Measurements from ENCODE around the gene EPS8L3.
"Not testable (repeated sequence)": the region's sequence is repeated elsewhere in the genome, so short reads cannot be mapped to it uniquely, and the experiment has no call there.

The EPS8L3 gene

DNA sequence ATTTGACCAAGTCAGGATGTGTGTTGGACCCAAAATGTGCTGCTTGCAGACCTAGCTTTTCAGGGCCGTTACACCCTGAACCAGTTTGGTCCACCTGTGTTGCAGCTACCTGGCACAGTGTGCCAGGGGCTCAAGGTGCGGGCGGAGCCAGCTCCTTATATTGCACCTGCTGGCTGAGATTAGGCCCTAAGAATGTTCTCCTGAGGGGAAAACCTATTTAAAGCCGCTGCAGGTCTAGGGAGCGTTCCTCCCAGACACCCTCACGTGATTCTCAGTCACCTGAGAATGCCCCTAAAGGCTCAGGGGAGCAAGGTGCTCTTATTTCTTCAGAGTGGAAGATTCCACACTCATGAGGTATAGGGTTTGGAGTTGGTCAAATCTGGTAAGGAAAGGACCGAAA, 34.9 kb downstream of the EPS8L3 start:
- DNase-seq, result no peak

- DNase-seq, result no peak
Observed at GRCh38 chr1:109726728-109727373, 36.9 kb downstream of the EPS8L3 start.

DNA sequence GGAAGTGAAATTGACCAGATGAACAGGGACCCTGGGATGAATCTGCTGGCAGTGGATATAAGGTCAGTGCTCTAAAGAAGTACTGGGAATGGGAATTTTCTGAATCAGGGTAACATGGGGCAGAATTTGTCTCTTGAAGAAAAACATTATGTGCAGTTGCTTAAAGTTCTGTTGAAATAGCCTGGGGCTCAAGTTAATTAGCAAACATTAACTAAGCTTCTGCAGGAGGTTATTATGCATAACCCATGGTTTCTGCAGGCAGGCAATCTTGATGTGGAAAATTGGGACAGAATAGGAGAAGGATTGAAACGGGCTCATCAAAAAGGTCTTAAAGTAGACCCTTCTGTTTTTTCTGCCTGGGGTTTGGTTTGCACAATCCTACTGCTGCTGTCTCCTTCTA, 37.7 kb downstream of the EPS8L3 start:
- DNase-seq, result no peak

DNA sequence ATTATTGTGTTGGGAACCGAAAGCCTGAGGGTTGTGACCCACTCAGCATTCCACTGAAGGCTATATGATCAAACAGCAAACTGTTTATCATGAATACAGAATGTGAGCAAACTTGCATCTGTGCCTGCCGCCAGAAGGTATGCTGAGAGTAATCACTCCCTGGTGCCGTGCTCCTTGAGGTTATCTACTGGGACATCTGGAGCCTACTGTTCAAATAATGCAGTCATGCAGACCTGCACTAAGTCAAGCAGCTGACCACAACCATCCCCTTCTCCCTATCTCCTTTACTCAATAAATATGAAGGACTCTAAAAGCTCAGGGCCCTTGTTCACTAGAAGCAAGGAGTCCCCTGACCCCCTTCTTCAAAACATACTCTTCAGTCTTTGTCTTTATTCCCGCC, 38.2 kb downstream of the EPS8L3 start:
- DNase-seq, result no peak

GRCh38 chr1:109724933-109725332, 38.8 kb downstream of the EPS8L3 start:
- no peak for DNase-seq

GRCh38 chr1:109722908-109723691, 40.6 kb downstream of the EPS8L3 start:
- DNase-seq, result no peak

- DNase-seq, result no peak
Observed at GRCh38 chr1:109721971-109722370, 41.8 kb downstream of the EPS8L3 start.

GRCh38 chr1:109721042-109721441, 42.7 kb downstream of the EPS8L3 start:
- DNase-seq, result no peak

GRCh38 chr1:109719337-109719837, 44.3 kb downstream of the EPS8L3 start:
- no peak for DNase-seq

- no peak for DNase-seq
Observed at GRCh38 chr1:109718495-109718894, 45.2 kb downstream of the EPS8L3 start.

DNA sequence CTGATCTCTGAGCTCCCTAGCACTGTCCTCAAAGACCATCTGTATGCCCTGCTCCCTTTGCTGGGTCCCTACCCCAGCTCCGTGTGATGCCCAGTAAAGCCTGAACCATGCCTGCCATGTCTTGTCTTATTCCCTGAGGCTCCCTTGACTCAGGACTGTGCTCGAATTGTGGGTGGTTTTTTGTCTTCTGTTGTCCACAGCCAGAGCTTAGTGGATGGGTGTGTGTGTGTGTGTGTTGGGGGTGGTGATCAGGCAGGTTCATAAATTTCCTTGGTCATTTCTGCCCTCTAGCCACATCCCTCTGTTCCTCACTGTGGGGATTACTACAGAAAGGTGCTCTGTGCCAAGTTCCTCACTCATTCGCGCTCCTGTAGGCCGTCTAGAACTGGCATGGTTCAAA, 46.0 kb downstream of the EPS8L3 start:
- no peak for DNase-seq

DNA sequence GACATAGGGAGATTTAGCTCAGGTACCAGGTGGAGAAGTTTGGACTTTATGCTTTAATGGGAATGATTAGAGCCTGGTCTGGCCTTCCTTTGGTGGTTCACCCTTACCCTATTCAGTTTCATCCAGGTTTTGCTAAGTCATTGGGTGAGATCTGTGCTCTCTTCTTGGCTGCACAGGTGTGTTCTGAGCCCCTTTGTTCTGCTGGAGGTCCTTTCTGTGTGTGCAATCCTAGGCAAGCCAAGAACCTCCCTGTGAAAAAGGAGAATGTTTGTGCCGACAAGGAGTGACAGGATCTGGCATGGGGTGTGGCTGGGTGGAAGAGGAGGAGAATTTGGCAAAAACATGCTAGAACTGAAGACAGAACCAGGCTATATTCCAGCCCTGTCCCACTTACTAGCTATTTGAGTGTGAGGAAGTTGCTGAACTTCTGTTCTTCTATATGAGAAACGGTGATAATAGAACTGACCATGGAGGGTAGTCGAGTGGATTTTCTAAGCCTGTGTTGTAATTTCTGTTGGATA, 47.1 kb downstream of the EPS8L3 start:
- no peak for DNase-seq

DNA sequence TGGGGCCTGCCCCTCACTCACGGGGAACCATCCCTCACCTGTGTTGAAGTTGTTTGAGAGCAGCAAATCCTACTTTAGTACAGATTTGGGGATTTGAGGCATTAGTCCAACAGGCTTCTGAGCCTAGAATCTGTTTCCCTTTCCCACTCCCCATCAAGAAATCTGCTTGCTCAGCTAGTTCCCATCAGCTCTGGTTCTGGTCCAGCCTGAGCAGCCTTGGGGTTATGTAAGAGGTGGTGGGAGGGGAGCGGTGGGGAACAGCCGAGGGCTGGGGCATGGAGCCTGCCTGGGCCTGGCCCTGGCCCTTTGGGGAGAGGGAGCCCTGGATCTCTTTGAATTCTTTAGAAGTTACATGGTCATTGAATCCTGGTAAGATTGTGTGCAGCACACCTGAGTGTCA, 47.6 kb downstream of the EPS8L3 start:
- DNase-seq, result no peak

- DNase-seq, result no peak
Observed at GRCh38 chr1:109714661-109715372, 48.9 kb downstream of the EPS8L3 start.

GRCh38 chr1:109713636-109714035, 50.1 kb downstream of the EPS8L3 start:
- DNase-seq, result no peak

DNA sequence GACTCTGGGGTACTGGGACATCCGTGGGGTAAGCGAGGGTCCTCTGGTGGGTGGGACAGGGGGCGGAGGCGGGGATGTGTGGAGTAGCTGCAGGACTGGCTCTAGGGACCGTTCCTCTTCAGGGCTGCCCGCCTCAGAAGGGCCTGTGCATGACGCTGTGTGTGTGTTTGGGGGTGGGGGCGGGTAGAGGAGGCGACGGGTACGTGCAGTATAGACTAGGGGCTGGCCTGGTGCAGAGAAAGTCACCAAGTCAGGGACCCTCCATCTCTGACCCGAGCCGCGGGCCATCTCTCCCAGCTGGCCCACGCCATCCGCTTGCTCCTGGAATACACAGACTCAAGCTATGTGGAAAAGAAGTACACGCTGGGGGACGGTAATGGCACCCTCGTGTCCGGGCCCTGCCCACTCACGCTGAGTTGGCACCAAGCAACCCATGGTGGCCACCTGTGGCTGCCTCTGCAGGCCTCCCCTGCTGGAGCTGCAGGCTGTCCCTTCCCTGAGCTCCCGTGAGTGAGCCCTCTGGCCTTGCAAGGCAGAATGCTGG, 51.3 kb downstream of the EPS8L3 start:
- DNase-seq, result no peak

DNA sequence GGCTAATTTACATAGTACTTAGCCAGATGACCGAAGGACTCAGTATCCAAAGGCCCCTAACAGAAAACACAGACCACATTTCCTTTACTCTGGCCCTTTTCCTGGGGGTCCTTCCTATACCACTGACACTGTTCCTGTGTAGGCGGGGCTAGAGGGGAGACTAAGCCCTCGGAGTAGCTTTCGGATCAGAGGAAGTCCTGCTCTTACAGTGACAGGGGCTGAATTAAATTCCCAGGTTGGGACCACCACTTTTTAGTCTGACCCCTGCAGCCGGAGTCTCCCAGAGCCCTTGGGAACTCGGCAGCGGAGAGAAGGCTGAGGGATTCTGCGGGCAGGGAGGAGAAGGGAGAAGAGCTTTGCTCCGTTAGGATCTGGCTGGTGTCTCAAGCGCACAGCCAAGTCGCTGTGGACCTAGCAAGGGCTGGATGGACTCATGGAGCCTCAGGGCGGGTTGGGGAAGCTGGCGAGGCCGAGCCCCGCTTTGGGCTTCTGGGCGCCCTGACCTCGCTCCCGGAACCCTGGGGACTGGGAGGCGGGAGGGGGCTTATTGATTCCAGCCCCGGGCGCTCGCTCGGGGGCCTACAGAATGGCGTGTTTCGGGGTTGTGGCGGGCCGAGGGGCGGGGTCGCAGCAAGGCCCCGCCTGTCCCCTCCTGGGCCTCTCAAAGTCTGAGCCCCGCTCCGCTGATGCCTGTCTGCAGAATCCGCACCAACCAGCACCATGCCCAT, 52.0 kb downstream of the EPS8L3 start, which contains the start of gene GSTM5:
TSS of gene GSTM5 (plus strand) at position 659 of the 728 bp plus-strand sequence. CDS start at position 721, 62 bp downstream.
- not testable (repeated sequence) for DNase-seq

- not testable (repeated sequence) for DNase-seq
Observed at GRCh38 chr1:109709822-109710221, 53.9 kb downstream of the EPS8L3 start.

DNA sequence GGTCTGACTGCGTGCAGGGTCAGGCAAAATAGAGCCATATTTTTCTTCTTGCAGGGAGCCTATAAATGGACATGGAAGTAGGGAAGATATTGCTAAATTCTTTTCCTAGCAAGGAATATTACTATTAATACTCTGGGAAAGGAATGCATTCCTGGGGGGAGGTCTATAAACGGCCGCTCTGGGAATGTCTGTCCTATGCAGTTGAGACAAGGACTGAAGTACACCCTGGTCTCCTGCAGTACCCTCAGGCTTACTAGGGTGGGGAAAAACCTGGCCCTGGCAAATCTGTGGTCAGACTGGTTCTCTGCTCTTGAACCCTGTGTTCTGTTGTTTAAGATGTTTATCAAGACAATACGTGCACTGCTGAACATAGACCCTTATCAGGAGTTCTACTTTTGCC, 54.8 kb downstream of the EPS8L3 start:
- DNase-seq, result not testable (repeated sequence)

- DNase-seq, result no peak
Observed at GRCh38 chr1:109705411-109705810, 58.3 kb downstream of the EPS8L3 start.

DNA sequence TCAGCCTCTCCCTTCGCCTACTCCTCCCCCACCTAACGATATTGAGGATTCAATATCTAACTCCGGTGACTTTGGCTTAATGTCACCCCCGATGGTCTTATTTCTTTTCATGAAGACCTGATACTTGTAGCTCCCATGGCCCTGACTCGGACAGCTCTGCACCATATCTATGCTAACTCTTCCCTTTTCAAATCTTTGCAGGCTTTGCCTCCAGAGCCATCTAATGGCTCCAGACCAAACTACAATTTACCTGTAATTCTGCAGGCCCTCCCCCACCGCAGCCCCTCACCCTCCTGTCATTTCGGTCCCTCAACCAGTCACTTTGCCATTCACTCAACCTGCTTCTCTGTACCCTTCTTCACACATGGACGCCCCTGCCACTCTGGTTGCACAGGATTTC, 59.5 kb downstream of the EPS8L3 start:
- DNase-seq, result no peak

GRCh38 chr1:109702940-109703339, 60.8 kb downstream of the EPS8L3 start:
- DNase-seq, result not testable (repeated sequence)

Data from NCI-H2081 treated with DMSO at 0.1 percent for 48 hours (cell line).